Sigmoid colon (tissue), 4 donors: Measurements from ENCODE around the gene EPN2.

Experiments used
- CTCF ChIP-seq, 4 experiments: fragments of 450-650 bp in 3 of 4; fragments of 200-600 bp in 1 of 4; IDR thresholded peaks; one replicate each; pipeline ENCODE4 v1.5.1; 2016 to 2019; ENCODE audit warnings: antibody characterized with exemption in 4 of 4, mild to moderate bottlenecking in 3 of 4, moderate library complexity in 2 of 4
- EP300 ChIP-seq, 4 donors: sonication (generic); formaldehyde crosslinking; IDR thresholded peaks; one replicate each; pipeline ENCODE4 v1.6.1; 2017; ENCODE audit warnings: antibody characterized with exemption in 4 of 4
- POLR2A ChIP-seq, 2 donors: fragments of 450-650 bp; IDR thresholded peaks; one replicate each; pipeline ENCODE4 v1.6.1; 2016; ENCODE audit warnings: antibody characterized with exemption in 2 of 2, mild to moderate bottlenecking in 2 of 2, moderate library complexity in 2 of 2
- POLR2AphosphoS5 ChIP-seq, 4 donors: sonication (generic); formaldehyde crosslinking; IDR thresholded peaks; one replicate each; pipeline ENCODE4 v1.6.1; 2017; ENCODE audit warnings: antibody characterized with exemption in 4 of 4

GRCh38 chr17:19329136-19329535 is 92.0 kb downstream of the EPN2 start:
- TF ChIP-seq CTCF (IDR thresholded peaks at IDR 0.05), result no peak
- TF ChIP-seq POLR2AphosphoS5 (IDR thresholded peaks at IDR 0.05), result no peak
- no peak for TF ChIP-seq POLR2A (IDR thresholded peaks at IDR 0.05)
- no peak for TF ChIP-seq EP300 (IDR thresholded peaks at IDR 0.05)
